ENCODE data around the gene RNU5B-1.

GRCh38 chr15:65298731-65299130 is 5.7 kb upstream of the RNU5B-1 start:
- no peak for TF ChIP-seq CHD1 (IDR thresholded peaks at IDR 0.05; ENCODE audit: low read depth, low read length)
- TF ChIP-seq CTCF (conservative IDR thresholded peaks at IDR 0.05; ENCODE audit: low read depth, low read length), result no peak
- TF ChIP-seq SMC3 (IDR thresholded peaks at IDR 0.05; ENCODE audit: low read depth, low read length), result no peak
- TF ChIP-seq USF2 (IDR thresholded peaks at IDR 0.05; ENCODE audit: low read depth, low read length), result no peak
- TF ChIP-seq MAFK (IDR thresholded peaks at IDR 0.05; ENCODE audit: low read depth, low read length), result no peak
- no peak for TF ChIP-seq FOS (IDR thresholded peaks at IDR 0.05; ENCODE audit: low read depth, low read length)
- no peak for TF ChIP-seq MXI1 (IDR thresholded peaks at IDR 0.05; ENCODE audit: borderline replicate concordance, low read depth, low read length)
- TF ChIP-seq CEBPB (IDR thresholded peaks at IDR 0.05; ENCODE audit: low read depth, low read length), result no peak
- TF ChIP-seq RCOR1 (IDR thresholded peaks at IDR 0.05; ENCODE audit: insufficient replicate concordance, low read length), result no peak
- no peak for TF ChIP-seq POLR2A (IDR thresholded peaks at IDR 0.05; ENCODE audit: low read depth, low read length)
- TF ChIP-seq NFE2L2 (IDR thresholded peaks at IDR 0.05; ENCODE audit: low read depth, low read length), result no peak
- TF ChIP-seq BHLHE40 (IDR thresholded peaks at IDR 0.05; ENCODE audit: low read depth, low read length), result no peak
